Measurements from ENCODE around the gene PLPP1.

The PLPP1 gene

GRCh38 chr5:55485073-55485472 lies 49.7 kb downstream of the PLPP1 start:
- Histone ChIP-seq H3K36me3 (replicated peaks; ENCODE audit: low read depth, low read length) (no peaks in the 10 kb centered on the region), H3K4me1 (ENCODE audit: low read length) (no peaks in the 10 kb centered on the region), H3K4me2 (ENCODE audit: low read length) (no peak overlapping the region), H3K27me3 (ENCODE audit: low read depth, low read length) (no peaks in the 10 kb centered on the region), H3K79me2 (ENCODE audit: low read length) (no peaks in the 10 kb centered on the region), H3K9me3 (ENCODE audit: insufficient read depth, low read length) (no peaks in the 10 kb centered on the region), H4K20me1 (ENCODE audit: insufficient read depth, low read length) (no peaks in the 10 kb centered on the region), H3K4me3 (ENCODE audit: low read length) (no peak overlapping the region), H2AFZ (ENCODE audit: low read depth, low read length) (no peak overlapping the region), H3K27ac (ENCODE audit: low read length) (no peak overlapping the region), H3K9ac (ENCODE audit: low read length) (no peak overlapping the region)
- TF ChIP-seq EZH2phosphoT487 (IDR thresholded peaks at IDR 0.05; ENCODE audit: low read depth) (no peak), CTCF (IDR thresholded peaks at IDR 0.05; ENCODE audit: low read depth, low read length) (no peak)

GRCh38 chr5:55484531-55484930 lies 50.2 kb downstream of the PLPP1 start:
- Histone ChIP-seq H3K9me3 (ENCODE audit: insufficient read depth, low read length) (no peaks in the 10 kb centered on the region), H3K36me3 (replicated peaks; ENCODE audit: low read depth, low read length) (no peaks in the 10 kb centered on the region), H3K79me2 (ENCODE audit: low read length) (no peaks in the 10 kb centered on the region), H3K4me1 (ENCODE audit: low read length) (no peaks in the 10 kb centered on the region), H4K20me1 (ENCODE audit: insufficient read depth, low read length) (no peaks in the 10 kb centered on the region), H3K27ac (ENCODE audit: low read length) (no peak overlapping the region), H2AFZ (ENCODE audit: low read depth, low read length) (no peak overlapping the region), H3K4me3 (ENCODE audit: low read length) (no peak overlapping the region), H3K4me2 (ENCODE audit: low read length) (no peak overlapping the region), H3K27me3 (ENCODE audit: low read depth, low read length) (no peaks in the 10 kb centered on the region), H3K9ac (ENCODE audit: low read length) (no peak overlapping the region)
- TF ChIP-seq CTCF (IDR thresholded peaks at IDR 0.05; ENCODE audit: low read depth, low read length), result no peak
- no peak for TF ChIP-seq EZH2phosphoT487 (IDR thresholded peaks at IDR 0.05; ENCODE audit: low read depth)

DNA sequence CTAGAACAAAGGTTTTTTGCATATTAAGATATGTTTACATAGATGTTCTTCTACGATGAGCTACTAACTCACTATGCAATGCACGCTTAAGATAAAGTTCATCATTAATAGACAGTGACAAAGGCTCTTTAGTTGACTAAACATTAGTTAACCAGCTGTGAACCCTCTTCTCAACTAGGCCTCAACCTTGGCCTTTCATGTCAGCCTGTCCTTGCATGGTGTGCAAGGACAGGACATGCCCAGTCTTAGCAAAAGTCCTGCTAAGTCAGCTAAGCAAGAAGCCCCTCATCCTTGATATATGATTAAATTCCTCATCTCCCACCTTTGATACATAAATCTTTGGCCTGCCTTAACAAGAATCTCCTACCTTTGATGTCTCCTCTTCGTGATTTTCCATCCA lies 50.9 kb downstream of the PLPP1 start:
- H3K27me3 ChIP-seq (ENCODE audit: low read depth, low read length), result no peaks in the 10 kb centered on the region
- no peak overlapping the region for H3K9ac ChIP-seq (ENCODE audit: low read length)
- TF ChIP-seq CTCF (IDR thresholded peaks at IDR 0.05; ENCODE audit: low read depth, low read length) (no peak), EZH2phosphoT487 (IDR thresholded peaks at IDR 0.05; ENCODE audit: low read depth) (no peak)
- no peaks in the 10 kb centered on the region for H3K9me3 ChIP-seq (ENCODE audit: insufficient read depth, low read length)
- no peaks in the 10 kb centered on the region for H3K79me2 ChIP-seq (ENCODE audit: low read length)
- no peaks in the 10 kb centered on the region for H3K4me1 ChIP-seq (ENCODE audit: low read length)
- H3K4me3 ChIP-seq (ENCODE audit: low read length), result no peak overlapping the region
- no peak overlapping the region for H3K4me2 ChIP-seq (ENCODE audit: low read length)
- no peak overlapping the region for H3K27ac ChIP-seq (ENCODE audit: low read length)
- no peak overlapping the region for H2AFZ ChIP-seq (ENCODE audit: low read depth, low read length)
- no peaks in the 10 kb centered on the region for H4K20me1 ChIP-seq (ENCODE audit: insufficient read depth, low read length)
- H3K36me3 ChIP-seq (replicated peaks; ENCODE audit: low read depth, low read length), result no peaks in the 10 kb centered on the region

GRCh38 chr5:55481293-55481855 lies 53.4 kb downstream of the PLPP1 start:
- no peaks in the 10 kb centered on the region for H3K36me3 ChIP-seq (replicated peaks; ENCODE audit: low read depth, low read length)
- H3K27ac ChIP-seq (ENCODE audit: low read length), result no peak overlapping the region
- no peaks in the 10 kb centered on the region for H3K4me1 ChIP-seq (ENCODE audit: low read length)
- H4K20me1 ChIP-seq (ENCODE audit: insufficient read depth, low read length), result no peaks in the 10 kb centered on the region
- no peaks in the 10 kb centered on the region for H3K9me3 ChIP-seq (ENCODE audit: insufficient read depth, low read length)
- no peak overlapping the region for H3K9ac ChIP-seq (ENCODE audit: low read length)
- no peak for TF ChIP-seq EZH2phosphoT487 (IDR thresholded peaks at IDR 0.05; ENCODE audit: low read depth)
- TF ChIP-seq CTCF (IDR thresholded peaks at IDR 0.05; ENCODE audit: low read depth, low read length), result no peak
- no peak overlapping the region for H3K4me2 ChIP-seq (ENCODE audit: low read length)
- no peak overlapping the region for H2AFZ ChIP-seq (ENCODE audit: low read depth, low read length)
- H3K4me3 ChIP-seq (ENCODE audit: low read length), result no peak overlapping the region
- H3K79me2 ChIP-seq (ENCODE audit: low read length), result no peaks in the 10 kb centered on the region
- H3K27me3 ChIP-seq (ENCODE audit: low read depth, low read length), result no peaks in the 10 kb centered on the region

All from OCI-LY3 (cell line).